ENCODE data around the gene ADPRH.

The ADPRH gene

GRCh38 chr3:119579366-119580066 lies at the start of gene ADPRH:
TSS of gene ADPRH (plus strand) at chr3:119579492. CDS start at chr3:119582170, 2,678 bp downstream.
- Histone ChIP-seq H3K4me1 (ENCODE audit: control insufficient read depth, insufficient read depth, low read length) (no peaks in the 10 kb centered on the region; the same call in 1 of the 2 replicates), H3K9me3 (ENCODE audit: control insufficient read depth, insufficient read depth, low read length) (no peaks in the 10 kb centered on the region), H3K27ac (ENCODE audit: low read length) (no peak within 1 kb of the TSS), H3K36me3 (ENCODE audit: control insufficient read depth, insufficient read depth, low read length) (no peaks in the 10 kb centered on the region), H3K27me3 (ENCODE audit: control insufficient read depth, insufficient read depth, low read length) (no peaks in the 10 kb centered on the region), H3K4me3 (ENCODE audit: low read length) (peak within 1 kb of the TSS; percentile 47; the same call in 1 of the 2 replicates)
- WGBS (ENCODE audit: insufficient coverage, insufficient read length), result no CpG with 5 or more reads among the region's 68 CpGs
- no peak for DNase-seq (ENCODE audit: low read depth, low spot score)

GRCh38 chr3:119529883-119530282 lies 49.4 kb upstream of the ADPRH start:
- DNase-seq (ENCODE audit: low read depth, low spot score), result no peak
- no peaks in the 10 kb centered on the region for H3K27me3 ChIP-seq (ENCODE audit: control insufficient read depth, insufficient read depth, low read length)

GRCh38 chr3:119530456-119530855 lies 48.8 kb upstream of the ADPRH start:
- Histone ChIP-seq H3K36me3 (ENCODE audit: control insufficient read depth, insufficient read depth, low read length) (no peaks in the 10 kb centered on the region), H3K4me3 (ENCODE audit: low read length) (no peak overlapping the region), H3K27me3 (ENCODE audit: control insufficient read depth, insufficient read depth, low read length) (no peaks in the 10 kb centered on the region), H3K27ac (ENCODE audit: low read length) (no peak overlapping the region), H3K9me3 (ENCODE audit: control insufficient read depth, insufficient read depth, low read length) (no peaks in the 10 kb centered on the region), H3K4me1 (ENCODE audit: control insufficient read depth, insufficient read depth, low read length) (0 out of 2 replicates have a peak, but pooled peaks cover under 1% of the 10 kb centered on the region)
- no CpG with 5 or more reads among the region's 2 CpGs for WGBS (ENCODE audit: insufficient coverage, insufficient read length)
- DNase-seq (ENCODE audit: low read depth, low spot score), result no peak

More at GRCh38 chr3:119529883-119530282, 49.4 kb upstream of the ADPRH start:
- Histone ChIP-seq H3K9me3 (ENCODE audit: control insufficient read depth, insufficient read depth, low read length) (no peaks in the 10 kb centered on the region), H3K36me3 (ENCODE audit: control insufficient read depth, insufficient read depth, low read length) (no peaks in the 10 kb centered on the region), H3K4me3 (ENCODE audit: low read length) (no peak overlapping the region), H3K27ac (ENCODE audit: low read length) (no peak overlapping the region), H3K4me1 (ENCODE audit: control insufficient read depth, insufficient read depth, low read length) (0 out of 2 replicates have a peak, but pooled peaks cover 1% of the 10 kb centered on the region)

DNA sequence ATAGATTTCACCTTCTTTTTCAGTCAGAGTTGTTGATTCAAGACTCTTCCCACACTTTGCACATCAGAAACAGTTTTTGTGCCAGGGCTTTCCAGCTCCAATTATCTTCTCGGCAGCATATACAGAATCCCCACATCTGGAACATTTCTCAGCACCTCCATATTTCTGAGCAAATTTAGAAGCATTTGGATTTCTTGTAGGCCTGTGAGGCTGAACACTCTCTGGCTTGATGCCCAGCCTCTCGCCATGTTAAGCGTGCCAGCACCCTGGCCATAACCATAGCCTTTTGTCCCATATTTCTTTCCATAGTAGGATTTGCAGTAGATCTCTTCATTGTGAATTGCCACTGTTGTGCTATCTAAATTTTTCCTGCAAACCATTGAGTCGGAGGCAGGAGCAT lies 48.1 kb upstream of the ADPRH start:
- Histone ChIP-seq H3K4me1 (ENCODE audit: control insufficient read depth, insufficient read depth, low read length) (no peaks in the 10 kb centered on the region), H3K27me3 (ENCODE audit: control insufficient read depth, insufficient read depth, low read length) (no peaks in the 10 kb centered on the region), H3K4me3 (ENCODE audit: low read length) (no peak overlapping the region), H3K9me3 (ENCODE audit: control insufficient read depth, insufficient read depth, low read length) (no peaks in the 10 kb centered on the region), H3K36me3 (ENCODE audit: control insufficient read depth, insufficient read depth, low read length) (no peaks in the 10 kb centered on the region), H3K27ac (ENCODE audit: low read length) (no peak overlapping the region)
- WGBS (ENCODE audit: insufficient coverage, insufficient read length), result no CpG with 5 or more reads among the region's 4 CpGs
- no peak for DNase-seq (ENCODE audit: low read depth, low spot score)

DNA sequence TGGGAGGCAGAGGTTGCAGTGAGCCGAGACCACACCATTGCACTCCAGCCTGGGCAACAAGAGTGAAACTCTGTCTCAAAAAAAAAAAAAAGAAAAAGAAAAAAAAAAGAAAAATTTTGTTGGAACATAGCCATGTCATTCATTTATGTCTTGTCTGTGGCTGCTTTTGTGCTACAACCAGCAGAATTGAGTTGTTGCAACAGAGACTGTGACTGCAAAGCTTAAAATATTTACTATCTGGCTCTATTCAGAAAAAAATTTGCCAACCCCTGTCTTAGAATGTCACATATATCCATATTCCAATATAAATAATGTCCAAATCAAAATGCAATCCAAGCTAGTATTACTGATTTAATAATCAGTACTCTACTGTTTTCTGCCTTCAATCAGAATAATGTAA lies 45.0 kb upstream of the ADPRH start:
- H3K9me3 ChIP-seq (ENCODE audit: control insufficient read depth, insufficient read depth, low read length), result no peaks in the 10 kb centered on the region
- no peaks in the 10 kb centered on the region for H3K36me3 ChIP-seq (ENCODE audit: control insufficient read depth, insufficient read depth, low read length)
- H3K4me3 ChIP-seq (ENCODE audit: low read length), result no peak overlapping the region
- H3K27me3 ChIP-seq (ENCODE audit: control insufficient read depth, insufficient read depth, low read length), result no peaks in the 10 kb centered on the region
- no peak overlapping the region for H3K27ac ChIP-seq (ENCODE audit: low read length)
- WGBS (ENCODE audit: insufficient coverage, insufficient read length), result no CpG with 5 or more reads among the region's 1 CpG
- H3K4me1 ChIP-seq (ENCODE audit: control insufficient read depth, insufficient read depth, low read length), result no peaks in the 10 kb centered on the region
- no peak for DNase-seq (ENCODE audit: low read depth, low spot score)

DNA sequence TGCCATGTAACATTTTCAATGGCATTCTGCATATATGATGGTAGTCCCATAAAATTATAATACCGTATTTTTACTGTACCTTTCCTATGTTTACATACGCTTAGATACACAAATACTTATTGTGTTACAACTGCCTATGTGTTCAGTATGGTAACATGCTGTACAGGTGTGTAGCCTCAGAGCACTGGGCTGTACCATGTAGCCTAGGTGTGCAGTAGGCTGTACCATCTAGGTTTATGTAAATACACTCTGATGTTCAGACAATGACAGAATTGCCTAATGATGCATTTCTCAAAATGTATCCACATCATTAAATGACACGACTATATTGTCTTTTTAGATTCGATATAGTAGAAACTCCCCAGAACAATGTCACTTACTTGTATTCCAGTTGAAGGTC lies 42.5 kb upstream of the ADPRH start:
- no peak for DNase-seq (ENCODE audit: low read depth, low spot score)
- Histone ChIP-seq H3K9me3 (ENCODE audit: control insufficient read depth, insufficient read depth, low read length) (no peaks in the 10 kb centered on the region), H3K36me3 (ENCODE audit: control insufficient read depth, insufficient read depth, low read length) (no peaks in the 10 kb centered on the region), H3K27ac (ENCODE audit: low read length) (no peak overlapping the region), H3K27me3 (ENCODE audit: control insufficient read depth, insufficient read depth, low read length) (no peaks in the 10 kb centered on the region), H3K4me3 (ENCODE audit: low read length) (no peak overlapping the region), H3K4me1 (ENCODE audit: control insufficient read depth, insufficient read depth, low read length) (no peaks in the 10 kb centered on the region)
- whole genome bisulfite sequencing (ENCODE audit: insufficient coverage, insufficient read length), result no CpG with 5 or more reads among the region's 4 CpGs

GRCh38 chr3:119538772-119539171 lies 40.5 kb upstream of the ADPRH start:
- WGBS (ENCODE audit: insufficient coverage, insufficient read length), result no CpG with 5 or more reads among the region's 1 CpG
- Histone ChIP-seq H3K27ac (ENCODE audit: low read length) (no peak overlapping the region), H3K36me3 (ENCODE audit: control insufficient read depth, insufficient read depth, low read length) (no peaks in the 10 kb centered on the region), H3K9me3 (ENCODE audit: control insufficient read depth, insufficient read depth, low read length) (no peaks in the 10 kb centered on the region), H3K27me3 (ENCODE audit: control insufficient read depth, insufficient read depth, low read length) (no peaks in the 10 kb centered on the region), H3K4me3 (ENCODE audit: low read length) (no peak overlapping the region), H3K4me1 (ENCODE audit: control insufficient read depth, insufficient read depth, low read length) (no peaks in the 10 kb centered on the region)
- DNase-seq (ENCODE audit: low read depth, low spot score), result no peak

DNA sequence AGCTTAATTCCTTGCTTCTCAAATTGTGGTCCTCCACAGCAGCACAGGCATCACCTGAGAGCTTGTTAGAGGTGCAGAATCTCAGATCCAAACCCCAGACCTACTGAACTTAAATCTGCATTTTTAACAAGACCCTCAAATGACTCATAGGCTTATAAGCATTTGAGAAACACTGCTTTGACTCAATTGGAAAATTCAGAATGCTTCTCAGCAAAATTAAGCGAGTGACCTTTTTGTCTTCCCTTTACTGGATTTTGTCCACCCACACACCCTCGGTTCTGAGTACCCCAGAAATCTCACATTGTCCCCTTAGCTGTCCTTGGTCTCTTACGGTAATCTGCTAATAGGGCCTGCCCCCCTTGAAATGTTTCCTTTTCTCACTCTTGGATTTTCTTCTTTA lies 37.7 kb upstream of the ADPRH start:
- Histone ChIP-seq H3K36me3 (ENCODE audit: control insufficient read depth, insufficient read depth, low read length) (no peaks in the 10 kb centered on the region), H3K27ac (ENCODE audit: low read length) (no peak overlapping the region), H3K9me3 (ENCODE audit: control insufficient read depth, insufficient read depth, low read length) (no peaks in the 10 kb centered on the region), H3K27me3 (ENCODE audit: control insufficient read depth, insufficient read depth, low read length) (no peaks in the 10 kb centered on the region), H3K4me3 (ENCODE audit: low read length) (no peak overlapping the region), H3K4me1 (ENCODE audit: control insufficient read depth, insufficient read depth, low read length) (no peaks in the 10 kb centered on the region)
- DNase-seq (ENCODE audit: low read depth, low spot score), result no peak
- no CpG with 5 or more reads among the region's 3 CpGs for WGBS (ENCODE audit: insufficient coverage, insufficient read length)

GRCh38 chr3:119542168-119542767 lies 37.0 kb upstream of the ADPRH start:
- no peak overlapping the region for H3K4me3 ChIP-seq (ENCODE audit: low read length)

DNA sequence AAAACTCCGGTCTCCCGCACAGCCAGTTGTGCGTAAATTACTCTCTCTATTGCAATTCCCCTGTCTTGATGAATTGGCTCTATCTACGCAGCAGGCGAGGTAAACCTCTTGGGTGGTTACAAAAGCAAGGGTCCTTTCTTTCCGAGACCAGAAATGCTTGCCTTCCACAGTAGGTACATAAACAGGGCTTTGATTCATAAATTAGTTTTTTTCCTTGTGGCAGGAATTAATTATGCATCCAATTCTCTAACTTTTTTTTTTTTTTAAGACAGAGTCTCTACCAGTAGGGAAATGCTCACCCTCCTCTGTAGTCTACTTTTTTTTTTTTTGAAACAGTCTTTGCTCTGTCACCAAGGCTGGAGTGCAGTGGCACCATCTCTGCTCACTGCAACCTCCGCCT lies 36.1 kb upstream of the ADPRH start:
- Histone ChIP-seq H3K4me1 (ENCODE audit: control insufficient read depth, insufficient read depth, low read length) (no peaks in the 10 kb centered on the region), H3K4me3 (ENCODE audit: low read length) (no peak overlapping the region), H3K27me3 (ENCODE audit: control insufficient read depth, insufficient read depth, low read length) (no peaks in the 10 kb centered on the region), H3K27ac (ENCODE audit: low read length) (no peak overlapping the region), H3K36me3 (ENCODE audit: control insufficient read depth, insufficient read depth, low read length) (no peaks in the 10 kb centered on the region), H3K9me3 (ENCODE audit: control insufficient read depth, insufficient read depth, low read length) (no peaks in the 10 kb centered on the region)
- WGBS (ENCODE audit: insufficient coverage, insufficient read length), result no CpG with 5 or more reads among the region's 7 CpGs
- no peak for DNase-seq (ENCODE audit: low read depth, low spot score)

More at GRCh38 chr3:119542168-119542767, 37.0 kb upstream of the ADPRH start:
- H3K27me3 ChIP-seq (ENCODE audit: control insufficient read depth, insufficient read depth, low read length), result no peaks in the 10 kb centered on the region
- WGBS (ENCODE audit: insufficient coverage, insufficient read length), result no CpG with 5 or more reads among the region's 2 CpGs
- no peak overlapping the region for H3K27ac ChIP-seq (ENCODE audit: low read length)
- no peaks in the 10 kb centered on the region for H3K4me1 ChIP-seq (ENCODE audit: control insufficient read depth, insufficient read depth, low read length)
- no peak for DNase-seq (ENCODE audit: low read depth, low spot score)
- no peaks in the 10 kb centered on the region for H3K9me3 ChIP-seq (ENCODE audit: control insufficient read depth, insufficient read depth, low read length)
- H3K36me3 ChIP-seq (ENCODE audit: control insufficient read depth, insufficient read depth, low read length), result no peaks in the 10 kb centered on the region

DNA sequence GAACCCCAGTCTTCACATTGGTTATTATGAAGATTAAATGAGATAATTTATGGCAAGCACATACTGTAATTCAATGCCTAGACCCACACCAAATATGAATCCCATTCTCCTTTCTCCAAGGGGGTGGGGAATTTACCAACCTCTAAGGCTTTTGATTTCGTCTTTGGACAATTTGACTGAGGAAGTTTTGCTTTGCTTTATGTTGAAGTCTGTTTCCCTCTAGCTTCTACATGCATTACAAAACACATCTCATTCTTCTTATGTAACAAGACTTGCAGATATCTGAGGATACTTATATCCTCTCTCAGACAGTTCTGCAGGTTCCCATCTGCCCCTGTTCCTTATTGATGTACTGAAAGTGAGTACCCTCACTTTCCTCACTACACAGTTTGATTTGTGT lies 32.1 kb upstream of the ADPRH start:
- no peaks in the 10 kb centered on the region for H3K27me3 ChIP-seq (ENCODE audit: control insufficient read depth, insufficient read depth, low read length)
- H3K9me3 ChIP-seq (ENCODE audit: control insufficient read depth, insufficient read depth, low read length), result no peaks in the 10 kb centered on the region
- no peaks in the 10 kb centered on the region for H3K36me3 ChIP-seq (ENCODE audit: control insufficient read depth, insufficient read depth, low read length)
- no peak for DNase-seq (ENCODE audit: low read depth, low spot score)
- no peaks in the 10 kb centered on the region for H3K4me1 ChIP-seq (ENCODE audit: control insufficient read depth, insufficient read depth, low read length)
- H3K27ac ChIP-seq (ENCODE audit: low read length), result no peak overlapping the region
- WGBS (ENCODE audit: insufficient coverage, insufficient read length), result no CpG with 5 or more reads among the region's 1 CpG
- H3K4me3 ChIP-seq (ENCODE audit: low read length), result no peak overlapping the region
